ENCODE results near the gene C4BPA. TPM values are rescaled to one million over a fixed set of nuclear protein-coding genes. Genes with fewer than 3 reads are reported as not detected.

The C4BPA gene
- total RNA-seq, 2 donors from 2014 or later = not detected

DNA sequence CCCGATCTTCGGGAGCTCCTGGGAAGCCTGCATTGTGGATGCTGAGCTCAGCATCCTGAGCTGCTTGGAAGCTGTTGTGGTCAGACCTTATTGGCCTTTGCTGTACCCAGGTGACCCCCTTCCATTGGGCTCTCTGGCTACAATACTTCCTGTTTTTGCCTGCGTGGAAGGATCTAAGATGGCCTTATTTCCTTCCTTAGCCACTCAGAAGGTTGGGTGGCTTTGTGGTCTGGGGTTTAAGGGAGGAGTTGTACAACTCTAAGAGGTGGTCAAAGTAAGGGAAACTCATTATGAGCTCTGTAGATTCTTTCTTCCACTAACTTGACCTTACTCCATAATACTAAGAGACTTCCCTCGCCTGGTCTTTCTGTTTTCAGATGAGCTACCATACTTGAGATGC, 33.2 kb upstream of the C4BPA start:
- 93% methylated on average over 4 of the region's 4 CpGs for WGBS
- Histone ChIP-seq H3K4me1 (replicated peaks) (no peaks in the 10 kb centered on the region), H3K27me3 (replicated peaks; ENCODE audit: insufficient read depth) (no peaks in the 10 kb centered on the region), H3K9me3 (no peaks in the 10 kb centered on the region), H3K27ac (no peak overlapping the region), H3K4me3 (no peak overlapping the region), H3K36me3 (peaks cover 0 to 3% of the 10 kb centered on the region in 2 donors)
- intact Hi-C loops (cut with DNase I) = no loop called here
- TF ChIP-seq, protein P1, sequence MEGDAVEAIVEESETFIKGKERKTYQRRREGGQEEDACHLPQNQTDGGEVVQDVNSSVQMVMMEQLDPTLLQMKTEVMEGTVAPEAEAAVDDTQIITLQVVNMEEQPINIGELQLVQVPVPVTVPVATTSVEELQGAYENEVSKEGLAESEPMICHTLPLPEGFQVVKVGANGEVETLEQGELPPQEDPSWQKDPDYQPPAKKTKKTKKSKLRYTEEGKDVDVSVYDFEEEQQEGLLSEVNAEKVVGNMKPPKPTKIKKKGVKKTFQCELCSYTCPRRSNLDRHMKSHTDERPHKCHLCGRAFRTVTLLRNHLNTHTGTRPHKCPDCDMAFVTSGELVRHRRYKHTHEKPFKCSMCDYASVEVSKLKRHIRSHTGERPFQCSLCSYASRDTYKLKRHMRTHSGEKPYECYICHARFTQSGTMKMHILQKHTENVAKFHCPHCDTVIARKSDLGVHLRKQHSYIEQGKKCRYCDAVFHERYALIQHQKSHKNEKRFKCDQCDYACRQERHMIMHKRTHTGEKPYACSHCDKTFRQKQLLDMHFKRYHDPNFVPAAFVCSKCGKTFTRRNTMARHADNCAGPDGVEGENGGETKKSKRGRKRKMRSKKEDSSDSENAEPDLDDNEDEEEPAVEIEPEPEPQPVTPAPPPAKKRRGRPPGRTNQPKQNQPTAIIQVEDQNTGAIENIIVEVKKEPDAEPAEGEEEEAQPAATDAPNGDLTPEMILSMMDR (IDR thresholded peaks at IDR 0.05) = no peak
- TF ChIP-seq POLR2A (IDR thresholded peaks at IDR 0.05) (no peak), POLR2AphosphoS5 (IDR thresholded peaks at IDR 0.05) (no peak)
- no peak for DNase-seq (ENCODE audit: low spot score)

GRCh38 chr1:207071426-207071825, 32.6 kb upstream of the C4BPA start:
- peaks cover 0 to 3% of the 10 kb centered on the region in 2 donors for H3K36me3 ChIP-seq
- WGBS = 87% methylated on average over 6 of the region's 6 CpGs

GRCh38 chr1:207072233-207072632, 31.8 kb upstream of the C4BPA start:
- intact Hi-C loops (cut with DNase I) = no loop called here
- no peak overlapping the region for H3K4me3 ChIP-seq
- H3K9me3 ChIP-seq = no peaks in the 10 kb centered on the region
- 88% methylated on average over 8 of the region's 8 CpGs for WGBS
- H3K27ac ChIP-seq = no peak overlapping the region
- TF ChIP-seq POLR2A (IDR thresholded peaks at IDR 0.05) (no peak), POLR2AphosphoS5 (IDR thresholded peaks at IDR 0.05) (no peak)
- TF ChIP-seq, protein P1 (IDR thresholded peaks at IDR 0.05) = no peak
- peaks cover 0 to 3% of the 10 kb centered on the region in 2 donors for H3K36me3 ChIP-seq
- DNase-seq (ENCODE audit: low spot score) = no peak
- H3K4me1 ChIP-seq (replicated peaks) = no peaks in the 10 kb centered on the region
- H3K27me3 ChIP-seq (replicated peaks; ENCODE audit: insufficient read depth) = no peaks in the 10 kb centered on the region

More at GRCh38 chr1:207071426-207071825, 32.6 kb upstream of the C4BPA start:
- no peak for DNase-seq (ENCODE audit: low spot score)
- H3K27ac ChIP-seq = no peak overlapping the region
- no peaks in the 10 kb centered on the region for H3K27me3 ChIP-seq (replicated peaks; ENCODE audit: insufficient read depth)
- TF ChIP-seq POLR2A (IDR thresholded peaks at IDR 0.05) (no peak), POLR2AphosphoS5 (IDR thresholded peaks at IDR 0.05) (no peak)
- TF ChIP-seq, protein P1 (IDR thresholded peaks at IDR 0.05) = no peak
- no peaks in the 10 kb centered on the region for H3K9me3 ChIP-seq
- intact Hi-C loops (cut with DNase I) = no loop called here
- no peak overlapping the region for H3K4me3 ChIP-seq
- H3K4me1 ChIP-seq (replicated peaks) = no peaks in the 10 kb centered on the region

DNA sequence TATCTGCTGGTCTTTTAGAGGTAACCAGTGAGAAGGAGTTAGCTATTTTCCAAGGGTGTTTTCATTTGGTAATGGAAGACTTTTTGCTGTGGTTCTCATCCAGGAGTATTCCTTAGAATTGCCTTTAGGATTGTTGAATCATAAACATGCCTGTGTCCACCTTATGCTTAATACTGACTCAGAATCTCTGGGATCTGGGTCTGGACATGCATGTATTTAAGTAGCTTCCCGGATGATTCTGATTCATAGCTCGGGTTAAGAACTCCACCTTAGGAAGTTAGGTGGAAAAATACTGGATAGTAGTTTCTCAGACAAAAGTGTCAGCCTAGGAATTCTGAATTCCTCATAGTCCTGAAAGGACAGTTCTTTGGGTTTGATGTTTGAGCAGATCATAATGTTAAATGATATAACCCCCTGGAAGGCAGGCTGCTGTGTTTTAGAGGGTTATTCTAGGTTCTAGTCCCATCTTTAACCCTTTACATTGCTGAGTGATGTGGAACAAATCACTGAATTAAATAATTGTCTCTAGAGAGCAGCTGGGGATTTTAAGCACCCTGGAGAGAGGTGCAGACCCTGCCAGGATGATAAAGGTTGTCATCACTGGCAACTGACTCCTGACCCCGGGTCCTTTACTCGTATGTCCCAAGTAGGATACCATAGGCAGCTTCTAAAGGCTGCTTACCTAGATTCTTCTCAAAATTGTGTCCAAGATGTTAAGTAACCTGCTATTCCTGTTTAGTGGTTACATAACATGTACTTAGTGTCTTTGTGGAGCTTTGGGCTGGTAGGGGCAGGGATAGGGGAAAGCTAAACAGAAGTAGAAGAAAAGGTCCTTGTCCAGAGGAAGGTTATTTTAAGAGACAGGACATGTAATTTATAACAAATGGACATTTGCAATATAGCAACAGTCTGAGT, 29.9 kb upstream of the C4BPA start:
- Histone ChIP-seq H3K9me3 (no peaks in the 10 kb centered on the region), H3K4me3 (no peak overlapping the region), H3K27me3 (replicated peaks; ENCODE audit: insufficient read depth) (no peaks in the 10 kb centered on the region), H3K27ac (no peak overlapping the region), H3K4me1 (replicated peaks) (no peaks in the 10 kb centered on the region), H3K36me3 (peaks cover 0 to 3% of the 10 kb centered on the region in 2 donors)
- 50% methylated on average over 4 of the region's 4 CpGs for WGBS
- no peak for DNase-seq (ENCODE audit: low spot score)
- TF ChIP-seq, protein P1 (IDR thresholded peaks at IDR 0.05) = no peak
- intact Hi-C loops (cut with DNase I) = no loop called here
